GM12878 (cell line): ENCODE data around the gene HTD2. TPM values are rescaled to one million over a fixed set of nuclear protein-coding genes. Genes with fewer than 3 reads are reported as not detected.

Experiments
- ATAC-seq: fragments of 200-7000 bp; cut with Tn5 transposase; 3 replicates; pipeline ENCODE4 v1.9.1; 2020; ENCODE audit warnings: mild to moderate bottlenecking, moderate library complexity
- BruUV-seq: library from RNA; stranded (reverse); fragments of 400-500 nt; replicated peaks from 2 replicates; lab custom pipeline; 2021; lab: Mats Ljungman, UMichigan
- CTCF ChIA-PET: fragments of 300-600 bp; sonication (Branson Sonifier 250); formaldehyde crosslinking; extraction: SDS; loops from one replicate; lab custom pipeline; 2021; ENCODE audit warnings: inconsistent platforms; lab: Yijun Ruan, JAX
- POLR2A ChIA-PET: fragments of 350-600 bp; formaldehyde crosslinking; extraction: SDS; loops from one replicate; lab custom pipeline; 2021; ENCODE audit warnings: inconsistent platforms; lab: Charles Lee
- RAD21 ChIA-PET: fragments of 300-600 bp; sonication (Branson Sonifier 250); formaldehyde crosslinking; loops from one replicate; lab custom pipeline; 2023; ENCODE audit warnings: antibody characterized with exemption; ENCODE audit not compliant: unreplicated experiment; lab: Charles Lee
- SMC1A ChIA-PET: fragments of 300-600 bp; sonication (Branson Sonifier 250); formaldehyde crosslinking; loops from one replicate; lab custom pipeline; 2023; ENCODE audit not compliant: unreplicated experiment, uncharacterized antibody; lab: Charles Lee
- DNase-seq: peaks from one replicate; pipeline ENCODE4 v3.0.0-alpha.2; 2011; ENCODE audit warnings: low read depth, low spot score
- FAIRE-seq: peaks from 3 replicates; lab custom pipeline; 2011; peaks lifted over from hg19 to GRCh38; lab: Jason Lieb, UNC
- H2AFZ ChIP-seq: 2 replicates; pipeline ENCODE4 v1.6.0; 2011; ENCODE audit warnings: low read depth, low read length, control low read depth; ENCODE audit not compliant: control insufficient read depth
- H3K27ac ChIP-seq: 2 replicates; pipeline ENCODE4 v1.5.1; 2011; ENCODE audit warnings: control low read depth; ENCODE audit not compliant: control insufficient read depth, insufficient read depth
- H3K27me3 ChIP-seq, 2 experiments: replicated peaks in 1 of 2; 2 replicates each; pipeline versions ENCODE4 v1.6.0 to v1.6.1; 2011; ENCODE audit warnings: low read length in 1 of 2; ENCODE audit not compliant: control insufficient read depth in 2 of 2, insufficient read depth in 2 of 2
- H3K36me3 ChIP-seq, 2 experiments: 2 replicates each; pipeline ENCODE4 v1.5.1; 2011; ENCODE audit warnings: low read length in 1 of 2; ENCODE audit not compliant: control insufficient read depth in 2 of 2, insufficient read depth in 2 of 2
- H3K4me1 ChIP-seq: 2 replicates; pipeline ENCODE4 v1.6.1; 2011; ENCODE audit warnings: mild to moderate bottlenecking, low read length, moderate library complexity, mixed read lengths; ENCODE audit not compliant: control insufficient read depth, insufficient read depth
- H3K4me2 ChIP-seq: 2 replicates; pipeline ENCODE4 v1.6.0; 2011; ENCODE audit warnings: control low read depth; ENCODE audit not compliant: control insufficient read depth, insufficient read depth
- H3K4me3 ChIP-seq: fragments of 200-600 bp; sonication (generic); 2 replicates; pipeline ENCODE4 v1.5.1; 2016
- H3K79me2 ChIP-seq: 2 replicates; pipeline ENCODE4 v1.6.0; 2011; ENCODE audit warnings: low read length; ENCODE audit not compliant: control insufficient read depth, insufficient read depth
- H3K9ac ChIP-seq: 2 replicates; pipeline ENCODE4 v1.8.0; 2011; ENCODE audit warnings: low read length, control low read depth, mixed read lengths; ENCODE audit not compliant: control insufficient read depth, insufficient read depth
- H3K9me3 ChIP-seq: replicated peaks from 3 replicates; pipeline ENCODE4 v1.5.1; 2011; ENCODE audit warnings: mild to moderate bottlenecking, low read length; ENCODE audit not compliant: control insufficient read depth, insufficient read depth
- H4K20me1 ChIP-seq: 2 replicates; pipeline ENCODE4 v1.6.0; 2011; ENCODE audit not compliant: control insufficient read depth, insufficient read depth
- ESRRA ChIP-seq: IDR thresholded peaks from 2 replicates; pipeline ENCODE4 v1.6.1; 2012; ENCODE audit warnings: mild to moderate bottlenecking, low read length, improper control_type of control experiment
- LARP7 ChIP-seq: fragments of 450-650 bp; IDR thresholded peaks from 2 replicates; pipeline ENCODE4 v1.6.1; 2017; ENCODE audit warnings: mild to moderate bottlenecking
- PAX5 ChIP-seq: IDR thresholded peaks from 2 replicates; pipeline ENCODE4 v1.6.1; 2011; ENCODE audit warnings: low read depth, low read length, borderline replicate concordance
- PKNOX1 ChIP-seq: fragments of 450-650 bp; IDR thresholded peaks from 2 replicates; pipeline ENCODE4 v1.6.1; 2016; ENCODE audit warnings: mild to moderate bottlenecking
- WGBS: methylation state at CpG from one replicate; pipeline ENCODE4 v1.1.6; 2016; ENCODE audit warnings: low lambda C conversion rate; ENCODE audit not compliant: insufficient replicate concordance, insufficient coverage; ENCODE audit errors: missing lambda C conversion rate; 5-methylcytosine and 5-hydroxymethylcytosine counted together
- in situ Hi-C: fragments of 300-500 bp; cut with MboI; formaldehyde crosslinking; loops from 9 replicates; pipeline ENCODE4 v1.14.3; 2018; ENCODE audit warnings: mixed read lengths
- intact Hi-C: fragments of 100-400 bp; cut with micrococcal nuclease; formaldehyde crosslinking; loops from one replicate; pipeline ENCODE4 v1.14.2; 2022; ENCODE audit not compliant: unreplicated experiment
- polyA plus RNA-seq, 11 experiments: library from polyadenylated mRNA; depleted of rRNA in 4 of 11; unstranded in 6 of 11; stranded (reverse) in 5 of 11; fragments of >200 nt; fragmentation: Nextera tagmentation in 4 of 11; fragmentation: Illumina TruSeq in 1 of 11; extraction: Ambion mirVana in 4 of 11; extraction: Trizol in 1 of 11; gene quantifications; 1 replicate in 1 of 11; 2 replicates in 10 of 11; pipeline versions ENCODE4 v1.2.1 to v1.2.3, GENCODE V29; 2011 to 2016; ENCODE audit warnings: inconsistent platforms in 2 of 11, missing spikeins in 2 of 11, low read depth in 1 of 11
- total RNA-seq, 4 experiments: library from RNA; depleted of rRNA in 3 of 4; stranded (reverse); fragments of >200 nt in 3 of 4; fragmentation: Illumina TruSeq in 1 of 4; extraction: Trizol in 1 of 4; gene quantifications; 2 replicates each; pipeline versions ENCODE4 v1.2.1 to v1.2.3, GENCODE V29; 2013 to 2021

Gene HTD2
- total and polyA plus RNA-seq, 10 of the 15 experiments (the other 5 are each of a cell fraction or from before 2014, with no cell fraction given): 5.9 to 24.7 (median 9.5) TPM

GRCh38 chr3:58291671-58292338 lies 14.5 kb upstream of the HTD2 start:
- no peaks in the 10 kb centered on the region for H4K20me1 ChIP-seq
- H3K4me1 ChIP-seq: no peaks in the 10 kb centered on the region
- RAD21 ChIA-PET: interaction anchor here (1.0 kb wide), 1 partner anchor 14 kb away, joined by 4 read pairs; the partner anchor contains the start of genes HTD2 and RPP14
- CTCF ChIA-PET: interaction anchor here (0.6 to 2.0 kb wide), 6 partner anchors 8 to 74 kb away, joined by 3 to 8 read pairs (median 3); partner anchors contain the start of genes HTD2 and RPP14
- intact Hi-C loops (no loop called here), in situ Hi-C loops (no loop called here)
- H3K36me3 ChIP-seq: peaks cover 2 to 10% of the 10 kb centered on the region in 2 experiments; a peak in 2 of 4 replicates
- H3K27ac ChIP-seq: no peak overlapping the region
- TF ChIP-seq LARP7: no peak
- peak; percentile 69 for TF ChIP-seq PKNOX1
- 0 out of 2 replicates have a peak, but pooled peaks have one; percentile 22 for TF ChIP-seq PAX5
- no peak for TF ChIP-seq ESRRA
- 15% methylated on average over 9 of the region's 9 CpGs for WGBS
- no peak overlapping the region for H3K4me3 ChIP-seq
- FAIRE-seq (no peak), ATAC-seq (peak; percentile 40), DNase-seq (no peak)
- BruUV-seq: no TSS peak
- no peaks in the 10 kb centered on the region for H3K79me2 ChIP-seq
- H3K27me3 ChIP-seq: no peaks in the 10 kb centered on the region
- H3K9ac ChIP-seq: no peak overlapping the region
- no peaks in the 10 kb centered on the region for H3K9me3 ChIP-seq
- no peak overlapping the region for H3K4me2 ChIP-seq
- SMC1A ChIA-PET: interaction anchor here (1.0 to 2.4 kb wide), 3 partner anchors 10 to 104 kb away, joined by 3 to 10 read pairs (median 4); no protein-coding TSS in a partner anchor
- no peak overlapping the region for H2AFZ ChIP-seq
- POLR2A ChIA-PET: interaction anchor here (1.5 kb wide), 1 partner anchor 52 kb away, joined by 4 read pairs; no protein-coding TSS in a partner anchor
